OCI-LY1 (cell line): ENCODE measurements around the gene OPRD1.

Experiments used
- EZH2 ChIP-seq: fragments of 200-600 bp; sonication (generic), shearing (Covaris generic); IDR thresholded peaks from 2 replicates; pipeline ENCODE4 v1.8.0; 2017; ENCODE audit warnings: borderline replicate concordance, mixed run types, mild to moderate bottlenecking, antibody characterized with exemption, low read length, moderate library complexity, mixed read lengths
- TF ChIP-seq, protein P1 (sequence below): fragments of 200-600 bp; sonication (generic), shearing (Covaris generic); IDR thresholded peaks from 2 replicates; pipeline ENCODE4 v1.5.1; 2017; ENCODE audit warnings: mild to moderate bottlenecking, antibody characterized with exemption, low read length, moderate library complexity, mixed read lengths

GRCh38 chr1:28909198-28909597 is 97.2 kb downstream of the OPRD1 start:
- TF ChIP-seq, protein P1, sequence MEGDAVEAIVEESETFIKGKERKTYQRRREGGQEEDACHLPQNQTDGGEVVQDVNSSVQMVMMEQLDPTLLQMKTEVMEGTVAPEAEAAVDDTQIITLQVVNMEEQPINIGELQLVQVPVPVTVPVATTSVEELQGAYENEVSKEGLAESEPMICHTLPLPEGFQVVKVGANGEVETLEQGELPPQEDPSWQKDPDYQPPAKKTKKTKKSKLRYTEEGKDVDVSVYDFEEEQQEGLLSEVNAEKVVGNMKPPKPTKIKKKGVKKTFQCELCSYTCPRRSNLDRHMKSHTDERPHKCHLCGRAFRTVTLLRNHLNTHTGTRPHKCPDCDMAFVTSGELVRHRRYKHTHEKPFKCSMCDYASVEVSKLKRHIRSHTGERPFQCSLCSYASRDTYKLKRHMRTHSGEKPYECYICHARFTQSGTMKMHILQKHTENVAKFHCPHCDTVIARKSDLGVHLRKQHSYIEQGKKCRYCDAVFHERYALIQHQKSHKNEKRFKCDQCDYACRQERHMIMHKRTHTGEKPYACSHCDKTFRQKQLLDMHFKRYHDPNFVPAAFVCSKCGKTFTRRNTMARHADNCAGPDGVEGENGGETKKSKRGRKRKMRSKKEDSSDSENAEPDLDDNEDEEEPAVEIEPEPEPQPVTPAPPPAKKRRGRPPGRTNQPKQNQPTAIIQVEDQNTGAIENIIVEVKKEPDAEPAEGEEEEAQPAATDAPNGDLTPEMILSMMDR: no peak
- TF ChIP-seq EZH2: no peak
